Smooth muscle cell (in vitro differentiated cells): Measurements from ENCODE around the gene CZIB. TPM values are rescaled to one million over a fixed set of nuclear protein-coding genes. Genes with fewer than 3 reads are reported as not detected.
"Not testable (repeated sequence)": the region's sequence is repeated elsewhere in the genome, so short reads cannot be mapped to it uniquely, and the experiment has no call there.

ENCODE experiments used
- DNase-seq: peaks from one replicate; lab custom pipeline; 2025; ENCODE audit not compliant: unreplicated experiment; lab: John Stamatoyannopoulos, UW
- H2AFZ ChIP-seq: fragments of 200-600 bp; sonication (generic); 2 replicates; pipeline ENCODE4 v1.6.0; 2016; ENCODE audit warnings: antibody characterized with exemption, low read depth, mild to moderate bottlenecking
- H3F3A ChIP-seq: fragments of 200-600 bp; sonication (generic); 2 replicates; pipeline ENCODE4 v1.6.0; 2017; ENCODE audit warnings: antibody characterized with exemption, low read depth
- H3K27ac ChIP-seq: fragments of 200-600 bp; sonication (generic); 2 replicates; pipeline ENCODE4 v1.5.1; 2016; ENCODE audit warnings: low read depth, mild to moderate bottlenecking
- H3K27me3 ChIP-seq: fragments of 200-600 bp; sonication (generic); 2 replicates; pipeline ENCODE4 v1.6.1; 2016; ENCODE audit warnings: low read depth, mild to moderate bottlenecking
- H3K36me3 ChIP-seq: fragments of 200-600 bp; sonication (generic); 2 replicates; pipeline ENCODE4 v1.5.1; 2016; ENCODE audit warnings: low read depth
- H3K4me1 ChIP-seq: fragments of 200-600 bp; sonication (generic); 2 replicates; pipeline ENCODE4 v1.5.1; 2016; ENCODE audit warnings: low read depth
- H3K4me2 ChIP-seq: fragments of 200-600 bp; sonication (generic); 2 replicates; pipeline ENCODE4 v1.6.0; 2016; ENCODE audit warnings: mild to moderate bottlenecking
- H3K4me3 ChIP-seq: fragments of 200-600 bp; sonication (generic); 2 replicates; pipeline ENCODE4 v1.5.1; 2016; ENCODE audit warnings: mild to moderate bottlenecking
- H3K79me2 ChIP-seq: fragments of 200-600 bp; sonication (generic); 2 replicates; pipeline ENCODE4 v1.6.0; 2016; ENCODE audit warnings: low read depth, mild to moderate bottlenecking
- H3K9ac ChIP-seq: fragments of 200-600 bp; sonication (generic); 2 replicates; pipeline ENCODE4 v1.6.0; 2016; ENCODE audit warnings: low read depth
- H3K9me3 ChIP-seq: fragments of 200-600 bp; sonication (generic); replicated peaks from 2 replicates; pipeline ENCODE4 v1.5.1; 2016; ENCODE audit warnings: low read depth
- H4K20me1 ChIP-seq: fragments of 200-600 bp; sonication (generic); 2 replicates; pipeline ENCODE4 v1.6.0; 2016; ENCODE audit warnings: low read depth
- WGBS: methylation state at CpG from one replicate; pipeline ENCODE4 v1.1.7; 2016; ENCODE audit warnings: low lambda C conversion rate; 5-methylcytosine and 5-hydroxymethylcytosine counted together
- polyA plus RNA-seq: library from polyadenylated mRNA; unstranded; fragments of >200 nt; fragmentation: Nextera tagmentation; extraction: Ambion mirVana; gene quantifications from 2 replicates; pipeline ENCODE4 v1.2.1, GENCODE V29; 2016
- total RNA-seq: library from RNA; depleted of rRNA; stranded (reverse); fragments of >200 nt; gene quantifications from 2 replicates; pipeline ENCODE4 v1.2.3, GENCODE V29; 2014
- TF ChIP-seq, protein P1 (sequence below): fragments of 200-600 bp; sonication (generic); IDR thresholded peaks from 2 replicates; pipeline ENCODE4 v1.5.1; 2017; ENCODE audit warnings: borderline replicate concordance, mild to moderate bottlenecking, antibody characterized with exemption; ENCODE audit not compliant: insufficient read depth, poor library complexity, severe bottlenecking

CZIB gene
- total and polyA plus RNA-seq, 2 experiments from 2014 or later: 47.9 to 49.4 TPM

DNA sequence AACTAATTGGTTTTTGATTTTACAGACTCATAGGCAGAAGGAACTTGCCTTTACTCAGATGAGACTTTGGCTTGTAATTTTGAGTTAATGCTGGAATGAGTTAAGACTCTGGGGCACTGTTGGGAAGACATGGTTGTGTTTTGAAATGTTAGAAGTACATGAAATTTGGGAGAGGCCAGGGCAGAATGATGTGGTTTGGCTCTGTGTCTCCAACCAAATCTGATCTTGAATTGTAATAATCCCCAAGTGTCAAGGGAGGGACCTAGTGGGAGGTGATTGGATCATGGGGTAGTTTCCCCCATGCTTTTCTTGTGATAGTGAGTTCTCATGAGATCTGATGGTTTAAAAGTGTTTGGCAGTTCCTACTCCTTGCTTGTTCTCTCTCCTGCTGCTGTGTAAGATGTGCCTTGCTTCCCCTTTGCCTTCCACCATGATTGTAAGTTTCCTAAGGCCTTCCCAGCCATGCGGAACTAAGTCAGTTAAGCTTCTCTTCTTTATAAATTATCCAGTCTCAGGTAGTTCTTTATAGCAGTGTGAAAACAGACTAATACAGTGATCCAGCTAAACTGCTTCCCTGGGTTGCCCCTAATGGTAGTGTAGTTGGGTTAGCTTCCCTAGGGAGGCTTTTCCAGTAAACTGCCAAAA lies 13.6 kb downstream of the CZIB start:
- no peak overlapping the region for H3K27ac ChIP-seq
- H4K20me1 ChIP-seq: no peaks in the 10 kb centered on the region
- no peaks in the 10 kb centered on the region for H3K27me3 ChIP-seq
- no peak overlapping the region for H2AFZ ChIP-seq
- H3K4me1 ChIP-seq: no peaks in the 10 kb centered on the region
- H3K79me2 ChIP-seq: no peaks in the 10 kb centered on the region
- TF ChIP-seq, protein P1, sequence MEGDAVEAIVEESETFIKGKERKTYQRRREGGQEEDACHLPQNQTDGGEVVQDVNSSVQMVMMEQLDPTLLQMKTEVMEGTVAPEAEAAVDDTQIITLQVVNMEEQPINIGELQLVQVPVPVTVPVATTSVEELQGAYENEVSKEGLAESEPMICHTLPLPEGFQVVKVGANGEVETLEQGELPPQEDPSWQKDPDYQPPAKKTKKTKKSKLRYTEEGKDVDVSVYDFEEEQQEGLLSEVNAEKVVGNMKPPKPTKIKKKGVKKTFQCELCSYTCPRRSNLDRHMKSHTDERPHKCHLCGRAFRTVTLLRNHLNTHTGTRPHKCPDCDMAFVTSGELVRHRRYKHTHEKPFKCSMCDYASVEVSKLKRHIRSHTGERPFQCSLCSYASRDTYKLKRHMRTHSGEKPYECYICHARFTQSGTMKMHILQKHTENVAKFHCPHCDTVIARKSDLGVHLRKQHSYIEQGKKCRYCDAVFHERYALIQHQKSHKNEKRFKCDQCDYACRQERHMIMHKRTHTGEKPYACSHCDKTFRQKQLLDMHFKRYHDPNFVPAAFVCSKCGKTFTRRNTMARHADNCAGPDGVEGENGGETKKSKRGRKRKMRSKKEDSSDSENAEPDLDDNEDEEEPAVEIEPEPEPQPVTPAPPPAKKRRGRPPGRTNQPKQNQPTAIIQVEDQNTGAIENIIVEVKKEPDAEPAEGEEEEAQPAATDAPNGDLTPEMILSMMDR: no peak
- H3K9ac ChIP-seq: no peak overlapping the region
- H3K36me3 ChIP-seq: peaks cover 32% of the 10 kb centered on the region
- H3F3A ChIP-seq: no peaks in the 10 kb centered on the region
- no peak overlapping the region for H3K4me3 ChIP-seq
- no peak for DNase-seq
- H3K9me3 ChIP-seq: no peaks in the 10 kb centered on the region
- 100% methylated on average over 1 of the region's 1 CpG for WGBS
- H3K4me2 ChIP-seq: no peak overlapping the region

DNA sequence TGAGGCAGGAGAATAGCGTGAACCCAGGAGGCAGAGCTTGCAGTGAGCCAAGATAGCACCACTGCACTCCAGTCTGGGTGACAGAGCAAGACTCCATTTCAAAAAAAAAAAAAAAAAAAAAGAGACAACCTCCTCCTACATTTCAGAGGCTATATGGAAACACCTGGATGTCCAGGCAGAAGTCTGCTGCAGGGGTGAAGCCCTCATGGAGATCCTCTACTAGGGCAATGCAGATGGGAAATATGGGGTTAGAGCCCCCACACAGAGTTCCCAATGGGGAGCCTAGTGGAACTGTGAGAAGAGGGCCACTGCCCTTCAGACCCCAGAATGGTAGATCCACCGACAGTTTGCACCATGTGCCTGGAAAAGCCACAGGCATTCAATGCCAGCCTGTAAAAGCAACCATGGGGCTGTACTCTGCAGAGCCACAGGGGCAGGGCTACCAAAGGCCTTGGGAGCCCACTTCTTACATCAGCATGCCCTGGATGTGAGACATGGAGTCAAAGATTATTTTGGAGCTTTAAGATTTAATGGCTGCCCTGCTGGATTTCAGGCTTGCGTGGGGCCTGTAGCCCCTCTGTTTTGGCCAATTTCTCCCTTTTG lies 14.2 kb downstream of the CZIB start:
- 96% methylated on average over 3 of the region's 3 CpGs for WGBS
- H3F3A ChIP-seq, H3K4me2 ChIP-seq, H3K27me3 ChIP-seq, H2AFZ ChIP-seq, H3K4me3 ChIP-seq, DNase-seq, H3K4me1 ChIP-seq, H3K9ac ChIP-seq, H3K27ac ChIP-seq, H4K20me1 ChIP-seq, H3K79me2 ChIP-seq, H3K9me3 ChIP-seq: not testable (repeated sequence)
- H3K36me3 ChIP-seq: peaks cover 32% of the 10 kb centered on the region

DNA sequence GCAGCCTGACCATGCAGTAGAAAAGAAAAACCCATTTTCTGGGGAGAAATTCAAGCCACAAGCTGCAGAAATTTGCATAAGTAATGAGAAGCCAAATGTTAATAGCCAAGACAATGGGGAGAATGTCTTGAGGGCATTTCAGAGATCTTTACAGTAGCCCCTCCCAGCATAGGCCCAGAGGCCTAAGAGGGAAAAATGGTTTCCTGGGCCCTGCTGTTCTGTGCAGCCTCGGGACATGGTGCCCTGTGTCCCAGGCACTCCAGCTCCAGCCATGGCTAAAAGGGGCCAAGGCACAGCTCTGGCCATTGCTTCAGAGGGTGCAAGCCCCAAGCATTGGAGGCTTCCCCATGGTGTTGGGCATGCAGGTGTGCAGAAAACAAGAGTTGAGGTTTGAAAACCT lies 14.9 kb downstream of the CZIB start:
- not testable (repeated sequence) for H3K4me3 ChIP-seq, H3K9me3 ChIP-seq, H2AFZ ChIP-seq, DNase-seq, H3F3A ChIP-seq, H3K4me1 ChIP-seq, H3K9ac ChIP-seq, H3K79me2 ChIP-seq, H3K27ac ChIP-seq, H3K4me2 ChIP-seq, H4K20me1 ChIP-seq, H3K27me3 ChIP-seq
- peaks cover 32% of the 10 kb centered on the region for H3K36me3 ChIP-seq
- 100% methylated on average over 1 of the region's 1 CpG for WGBS

DNA sequence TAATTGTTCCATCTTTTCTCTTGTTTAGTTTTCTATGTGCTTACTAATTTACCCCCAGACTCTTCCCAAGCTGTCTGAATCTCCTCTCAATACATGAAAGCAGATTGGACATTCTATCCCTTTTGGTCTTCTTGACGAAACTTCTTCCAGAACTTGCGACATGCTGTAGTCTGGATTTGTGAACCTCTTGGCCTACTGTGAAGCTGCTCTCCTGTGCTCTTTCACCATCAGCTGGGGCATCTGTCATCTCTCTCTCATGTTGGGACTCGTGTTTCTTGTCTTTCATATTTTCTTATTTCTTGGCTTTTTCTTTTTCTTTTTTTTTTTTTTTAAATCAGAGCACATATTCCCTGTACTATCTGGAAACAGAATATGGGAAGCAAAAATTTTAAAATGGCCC lies 17.0 kb downstream of the CZIB start:
- WGBS: 98% methylated on average over 3 of the region's 3 CpGs
- no peak overlapping the region for H3K4me2 ChIP-seq
- H3K4me1 ChIP-seq: no peaks in the 10 kb centered on the region
- H3K4me3 ChIP-seq: no peak overlapping the region
- H4K20me1 ChIP-seq: no peaks in the 10 kb centered on the region
- no peak overlapping the region for H3K27ac ChIP-seq
- H2AFZ ChIP-seq: no peak overlapping the region
- H3K9me3 ChIP-seq: no peaks in the 10 kb centered on the region
- TF ChIP-seq, protein P1: no peak
- H3K9ac ChIP-seq: no peak overlapping the region
- peaks cover 20% of the 10 kb centered on the region for H3K36me3 ChIP-seq
- H3F3A ChIP-seq: peaks cover 4% of the 10 kb centered on the region
- H3K27me3 ChIP-seq: no peaks in the 10 kb centered on the region
- no peak for DNase-seq
- H3K79me2 ChIP-seq: no peaks in the 10 kb centered on the region
